Suppressor macrophage treated with lipopolysaccharide for 1 hour (primary cell): ENCODE measurements around the gene RCSD1.

Experiments
- DNase-seq, 3 donors: peaks; one replicate each; pipeline ENCODE4 v3.0.0-alpha.2; 2020 to 2022

The RCSD1 gene

DNA sequence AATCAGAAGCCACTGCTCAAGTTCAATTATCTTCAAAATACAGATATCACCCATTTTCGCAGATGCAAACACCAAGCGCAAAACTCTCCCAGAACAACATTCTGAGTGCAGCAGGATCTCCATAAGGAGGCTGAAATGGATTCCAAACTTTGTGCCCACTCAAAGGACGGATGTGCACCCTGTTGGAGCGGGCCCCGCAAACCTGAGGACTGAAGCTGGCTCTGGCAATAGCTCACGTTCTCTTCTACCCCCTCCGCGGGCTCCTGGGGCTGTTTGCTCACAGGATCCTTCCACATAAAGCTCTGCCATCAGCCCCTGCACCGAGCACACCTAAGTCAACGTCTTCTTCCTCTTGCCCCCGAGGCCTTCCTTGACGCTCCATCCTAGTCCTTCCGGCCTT, 11.7 kb upstream of the RCSD1 start:
- DNase-seq = no peak

DNA sequence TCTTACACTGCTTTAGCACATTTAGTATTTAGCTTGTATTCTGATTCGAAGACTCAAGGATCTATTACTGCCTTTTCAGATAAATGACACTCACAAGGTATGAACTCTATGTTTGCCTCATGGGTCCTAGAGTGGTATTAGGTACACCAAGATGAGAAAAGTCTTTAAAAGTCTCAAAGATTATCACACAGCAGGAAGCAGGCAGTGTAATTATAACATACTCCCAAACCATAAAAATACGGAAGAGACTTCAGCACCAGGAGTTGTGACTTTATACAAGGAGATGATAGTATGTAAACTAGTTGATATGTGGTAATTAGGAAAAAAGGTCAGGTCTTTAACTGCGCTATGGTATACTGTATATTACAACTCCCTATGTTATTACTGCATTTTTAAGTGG, 11.2 kb upstream of the RCSD1 start:
- peak in 1 of 3 donors; percentile 31 for DNase-seq

DNA sequence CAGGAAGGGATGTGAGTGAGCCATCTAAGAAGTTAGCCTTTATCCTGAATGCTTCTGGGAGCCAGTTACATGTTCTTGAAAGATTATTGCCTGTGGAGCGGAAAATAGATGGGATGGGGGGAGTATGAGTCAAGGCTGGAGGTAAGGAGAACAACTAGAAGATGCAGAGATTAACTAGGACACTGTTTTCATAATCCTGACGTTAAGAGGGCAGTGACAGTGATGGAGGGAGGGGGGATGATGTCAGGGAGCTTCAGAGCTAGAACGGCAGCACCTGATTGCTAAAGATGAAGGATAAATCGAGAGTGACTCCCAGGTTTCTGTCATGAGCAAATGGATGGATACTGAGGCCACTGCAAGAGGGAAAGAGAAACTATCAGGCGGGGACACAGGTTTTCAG, 10.0 kb upstream of the RCSD1 start:
- no peak for DNase-seq

DNA sequence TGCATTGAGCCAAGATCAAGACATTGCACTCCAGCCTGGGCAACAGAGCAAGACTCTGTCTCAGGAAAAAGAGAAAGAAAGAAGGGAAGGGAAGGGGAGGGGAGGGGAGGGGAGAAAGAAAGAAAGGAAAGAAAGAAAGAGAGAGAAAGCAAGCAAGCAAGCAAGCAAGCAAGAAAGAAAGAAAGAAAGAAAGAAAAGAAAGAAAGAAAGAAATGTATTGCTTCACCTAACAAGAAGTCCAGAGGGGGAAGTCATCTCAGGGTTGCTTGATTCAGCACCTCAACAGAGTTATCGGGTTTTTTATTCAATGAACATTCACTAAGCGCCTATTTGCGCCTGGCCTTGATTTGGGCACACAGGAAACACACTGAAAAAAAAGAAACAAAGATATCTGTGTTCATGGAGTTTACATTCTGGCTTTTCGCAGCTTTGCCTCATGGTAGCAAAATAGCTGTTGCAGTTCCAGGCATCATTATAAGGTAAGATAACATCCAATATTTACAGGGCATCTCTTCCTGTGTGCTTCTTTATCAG, 8.2 kb upstream of the RCSD1 start:
- no peak for DNase-seq

DNA sequence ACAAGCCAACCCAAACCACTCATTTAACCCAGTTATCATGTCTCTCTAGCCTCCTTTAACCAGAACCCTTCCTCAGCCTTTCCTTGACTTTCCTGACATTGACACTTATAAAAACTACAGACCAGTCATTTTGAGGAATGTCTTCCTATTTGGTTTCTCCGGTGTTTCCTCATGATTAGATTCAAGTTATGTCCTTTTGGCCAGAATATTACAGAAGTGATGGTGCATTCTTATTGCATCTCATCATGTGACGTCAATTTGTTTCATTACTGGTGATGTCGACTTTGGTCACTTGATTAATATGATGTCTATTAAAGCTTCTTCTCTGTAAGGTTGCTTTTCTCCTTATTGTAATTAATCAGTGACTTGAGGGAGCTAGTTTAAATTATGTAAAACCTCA, 6.1 kb upstream of the RCSD1 start:
- DNase-seq = peak; percentile 47 to 83 (median 73)

DNA sequence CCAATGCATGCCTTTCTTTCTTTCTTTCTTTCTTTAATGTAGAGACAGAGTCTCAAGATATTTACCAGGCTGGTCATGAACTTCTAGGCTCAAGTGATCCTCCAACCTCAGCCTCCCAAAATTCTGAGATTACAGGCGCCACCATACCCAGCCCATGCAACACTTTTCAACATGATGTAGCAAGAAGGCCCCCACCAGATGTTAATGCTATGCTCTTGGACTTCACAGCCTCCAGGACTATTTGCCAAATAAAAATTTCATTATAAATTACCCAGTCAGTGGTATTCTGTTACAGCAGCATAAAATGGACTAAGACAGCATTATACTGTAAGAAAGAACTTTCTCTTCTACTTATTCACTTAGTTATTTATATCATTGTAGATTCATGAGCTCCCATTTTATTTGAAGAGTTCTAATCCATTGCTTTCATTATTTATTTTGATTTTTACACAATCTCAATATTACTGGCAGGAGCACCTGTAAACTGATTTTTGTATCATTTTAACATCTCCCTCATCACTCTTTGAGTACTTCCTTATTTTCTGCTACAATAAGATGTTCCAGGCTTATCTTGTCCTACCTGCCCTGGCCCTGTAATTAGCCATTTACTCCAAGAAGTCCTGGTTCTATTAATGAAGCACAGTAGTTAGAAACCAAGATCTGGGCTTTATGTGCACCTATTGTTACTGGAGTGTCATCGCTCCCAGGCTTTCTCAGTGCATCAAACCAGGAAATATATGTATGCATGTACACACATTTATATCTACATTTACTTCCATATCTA, 4.8 kb upstream of the RCSD1 start:
- DNase-seq = no peak

DNA sequence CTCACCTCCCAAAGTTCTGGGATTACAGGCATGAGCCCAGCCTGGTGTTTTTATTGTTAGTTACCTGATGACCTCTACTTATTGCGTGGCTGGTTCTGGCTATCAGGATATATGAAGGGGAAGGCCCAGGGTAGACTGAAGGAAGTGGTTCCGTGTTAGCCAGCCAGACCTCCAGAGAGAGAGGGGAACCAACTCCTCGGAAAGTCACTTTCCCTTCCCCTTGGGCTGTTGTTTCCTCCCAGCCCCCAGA, 2.5 kb upstream of the RCSD1 start:
- DNase-seq = peak; percentile 77 to 79 (median 77)

DNA sequence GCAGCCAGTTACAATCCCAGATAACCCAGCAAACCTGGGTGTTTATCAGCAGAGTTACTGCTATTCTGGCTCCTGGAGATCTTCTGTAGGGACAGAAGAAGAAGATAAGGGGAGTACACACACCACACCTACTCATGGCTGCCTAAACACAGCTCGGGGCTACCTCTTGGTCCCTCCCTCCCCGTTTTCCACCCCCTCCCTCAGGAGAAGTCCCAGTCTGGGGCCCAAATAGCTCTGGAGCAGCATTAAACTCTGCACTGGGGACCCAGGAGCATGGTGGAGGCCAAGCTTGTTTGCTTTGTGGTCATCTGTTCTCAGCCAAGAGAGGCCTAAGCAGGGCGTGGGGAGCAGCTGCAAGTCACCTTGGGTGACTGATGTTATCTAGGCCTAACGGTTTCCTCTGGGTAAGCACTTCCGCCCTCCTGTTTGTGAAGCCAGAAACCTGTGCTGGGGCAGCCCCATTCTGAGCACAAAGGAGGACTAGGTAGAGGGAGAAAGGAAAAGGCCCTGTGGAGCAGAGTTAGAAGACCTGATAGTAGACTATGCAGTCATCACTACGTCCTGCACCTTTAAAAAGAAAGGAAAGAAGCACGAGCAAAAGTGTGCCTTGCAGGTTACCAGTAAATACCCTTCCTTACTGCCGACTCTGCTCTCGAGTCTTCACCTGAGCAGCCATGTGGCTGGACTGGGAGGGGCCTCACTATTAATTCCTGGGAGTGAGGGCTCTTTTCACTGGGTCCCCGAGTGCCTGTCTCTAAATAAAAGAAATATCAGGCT, 2.0 kb upstream of the RCSD1 start:
- no peak for DNase-seq

DNA sequence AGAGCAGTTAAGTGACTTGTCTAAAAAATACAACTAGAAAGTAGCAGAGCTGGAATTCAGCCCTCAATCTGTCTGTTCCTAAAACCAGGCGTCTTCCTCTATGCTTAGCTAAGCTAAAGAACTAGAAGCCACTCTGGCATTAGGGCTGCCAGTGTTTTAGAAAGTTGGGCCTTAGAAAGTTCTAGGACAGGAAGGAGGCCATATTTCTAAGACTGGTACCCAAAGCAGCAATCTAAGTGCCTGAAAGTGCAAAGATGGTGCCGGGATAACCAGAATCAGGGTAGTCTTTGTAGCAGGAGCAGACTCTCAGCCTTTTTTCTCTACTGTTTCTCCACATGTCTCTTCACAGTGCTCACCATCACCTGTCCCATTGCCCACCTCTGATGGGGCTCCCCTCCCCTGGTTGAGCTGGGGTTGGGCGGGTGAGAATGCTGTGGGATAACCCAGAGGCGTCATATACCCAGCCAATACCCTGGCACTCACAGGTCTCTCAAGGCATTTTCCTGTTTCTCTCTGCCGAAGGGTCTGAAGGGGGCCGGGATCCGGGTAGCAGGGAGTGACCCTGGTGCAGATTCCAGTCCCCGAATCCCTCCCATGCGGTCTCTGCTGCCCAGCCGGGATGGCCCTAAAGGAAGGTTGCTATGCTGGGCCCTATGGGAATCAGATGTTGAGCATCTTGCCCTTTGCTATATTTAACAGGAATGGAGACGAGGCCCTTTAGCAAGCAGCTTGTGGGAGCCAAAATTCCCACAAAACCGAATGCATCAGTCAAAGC, 1.1 kb upstream of the RCSD1 start:
- no peak for DNase-seq

DNA sequence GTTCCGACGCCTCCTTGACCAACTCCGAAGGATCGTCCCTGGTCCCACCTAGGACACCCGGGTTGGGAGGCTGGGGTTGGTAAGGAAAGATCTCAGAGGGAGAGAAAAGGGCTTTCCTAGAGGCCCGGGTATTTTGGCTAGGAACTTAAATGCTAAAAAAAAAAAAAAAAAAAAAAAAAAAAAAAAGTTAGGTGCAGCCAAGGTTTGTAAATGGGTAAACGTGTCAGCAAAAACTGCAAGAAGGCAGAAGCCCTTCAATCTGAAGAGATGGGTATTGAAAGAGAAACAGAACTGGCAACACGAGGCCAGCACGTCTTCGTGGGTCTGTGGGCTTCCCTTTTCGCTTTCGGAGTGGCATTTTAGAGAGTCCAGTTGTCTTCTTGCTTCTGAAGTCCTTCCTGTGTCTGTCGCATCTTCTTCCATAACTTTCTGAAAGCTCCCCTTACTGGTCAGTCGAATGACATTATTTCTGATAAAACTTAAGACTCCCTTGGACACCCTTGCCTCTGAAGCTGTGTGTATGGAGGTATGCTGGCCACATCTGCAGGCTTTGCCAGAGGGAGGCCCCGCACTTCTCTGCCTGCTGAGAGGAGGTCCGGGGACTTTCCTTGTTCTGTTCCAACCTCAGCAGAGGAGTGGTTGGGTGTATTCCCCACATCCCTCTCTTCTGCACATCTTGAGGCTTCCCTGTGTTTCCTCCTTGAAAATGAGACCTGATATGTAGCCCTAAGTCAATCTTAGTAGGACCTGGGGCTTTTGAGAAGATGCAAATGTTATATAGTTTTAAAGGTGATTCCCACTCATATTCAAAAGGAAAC, 745 bp downstream of the RCSD1 start:
- peak; percentile 72 to 81 (median 75) for DNase-seq

DNA sequence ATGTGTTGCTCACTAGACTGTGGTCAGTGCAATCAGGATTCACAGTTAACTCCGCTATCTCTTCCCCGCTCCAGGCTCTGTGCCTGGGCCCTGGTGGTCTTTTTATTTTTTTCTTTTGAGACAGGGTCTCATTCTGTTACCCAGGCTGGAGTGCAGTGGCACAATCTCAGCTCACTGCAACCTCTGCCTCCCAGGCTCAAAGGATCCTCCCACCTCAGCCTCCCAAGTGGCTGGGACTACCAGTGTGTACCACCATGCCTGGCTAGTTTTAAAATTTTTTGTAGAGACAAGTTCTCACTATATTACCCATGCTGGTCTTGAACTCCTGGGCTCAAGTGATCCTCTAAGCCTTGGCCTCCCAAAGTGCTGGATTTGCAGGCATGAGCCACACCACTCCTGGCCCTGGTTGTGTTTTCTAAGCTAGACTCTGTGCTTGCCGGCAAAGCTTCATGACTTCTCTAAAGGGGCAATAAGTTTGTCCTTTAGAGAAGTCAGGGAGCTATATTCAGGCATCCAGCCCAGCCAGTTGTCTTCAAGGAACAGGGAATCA, 1.4 kb downstream of the RCSD1 start:
- no peak for DNase-seq

DNA sequence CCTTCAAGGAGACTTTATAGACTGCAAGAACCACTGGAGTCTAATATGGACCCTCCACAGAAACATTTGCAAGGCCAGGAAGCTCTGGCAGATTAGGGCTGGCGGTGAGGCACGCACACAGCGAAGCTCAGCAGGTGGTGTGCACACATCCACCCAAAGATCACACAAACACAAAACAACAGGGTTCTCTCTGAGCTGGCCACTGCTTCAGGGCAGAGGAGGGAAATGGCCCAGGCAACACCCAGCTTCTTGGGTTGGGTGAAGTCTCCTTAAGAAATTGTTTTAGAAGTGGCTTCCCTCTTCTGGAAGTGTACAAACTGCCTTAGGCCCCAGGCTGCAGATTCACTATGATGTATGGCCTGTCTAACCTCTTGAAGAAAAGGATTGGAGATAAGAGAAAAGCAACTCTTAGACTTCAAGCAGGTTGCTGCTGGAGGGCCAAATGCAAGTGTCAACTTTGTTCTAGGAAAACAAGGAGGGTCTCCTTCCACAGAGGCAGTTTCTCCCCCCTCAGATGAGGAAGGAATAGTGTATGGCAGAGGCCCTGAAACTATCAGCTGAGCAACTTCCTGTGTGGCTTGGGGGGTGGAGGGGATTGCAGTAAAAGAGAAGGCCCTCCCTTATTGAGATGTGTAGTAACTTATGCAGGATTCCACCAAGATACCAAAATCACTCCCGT, 2.0 kb downstream of the RCSD1 start:
- peak in 2 of 3 donors; percentile 43 to 52 for DNase-seq

DNA sequence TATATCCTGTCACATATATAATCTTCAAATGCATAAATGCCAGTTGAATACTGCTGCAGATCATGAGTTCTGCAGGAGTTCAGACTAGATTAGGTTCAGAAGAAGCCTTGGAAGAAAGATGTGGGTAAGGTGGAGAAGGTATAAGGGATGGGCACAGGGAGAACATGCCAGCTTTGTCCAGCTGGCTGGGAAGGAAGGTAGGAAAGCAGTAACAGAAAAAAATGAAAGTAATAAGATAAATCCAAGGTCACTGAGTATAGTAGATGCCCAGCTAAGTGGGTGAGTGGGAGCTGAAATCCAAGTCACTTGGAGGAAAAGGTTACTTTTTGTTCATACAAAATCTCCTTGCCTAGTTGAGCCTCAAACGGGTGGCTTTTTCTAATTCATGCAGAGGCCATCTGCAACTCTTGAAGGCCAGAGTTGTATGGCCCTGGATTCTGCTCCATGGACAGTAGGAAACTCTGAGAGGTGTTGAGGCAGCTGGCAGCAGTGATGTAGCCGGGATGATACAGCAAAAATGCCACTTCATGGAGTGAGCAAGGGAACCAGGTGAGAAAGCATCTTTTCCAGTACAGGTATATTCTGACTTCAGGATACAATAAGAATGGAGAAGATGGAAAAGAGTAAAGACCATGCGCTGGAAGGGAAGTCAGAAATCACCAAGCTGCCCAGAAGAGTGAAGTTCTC, 3.4 kb downstream of the RCSD1 start:
- no peak for DNase-seq

DNA sequence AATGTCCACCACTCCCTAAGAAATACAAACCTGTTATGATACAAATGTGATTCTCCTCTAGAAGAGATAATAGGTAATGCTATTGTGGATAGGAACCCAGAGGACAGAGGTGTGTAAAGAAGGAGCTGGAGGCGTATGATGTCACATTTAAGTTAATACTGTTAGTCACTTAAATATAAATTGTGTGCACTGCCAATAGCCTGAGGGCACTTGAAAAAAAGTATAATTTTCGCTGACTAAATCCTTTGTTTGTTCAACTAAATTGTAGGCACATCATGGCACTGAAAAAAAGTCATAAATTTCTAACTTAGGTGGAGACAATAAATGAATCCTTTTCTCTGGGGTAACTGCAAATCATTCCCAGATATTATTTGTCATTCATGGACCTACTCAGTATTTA, 4.4 kb downstream of the RCSD1 start:
- no peak for DNase-seq

DNA sequence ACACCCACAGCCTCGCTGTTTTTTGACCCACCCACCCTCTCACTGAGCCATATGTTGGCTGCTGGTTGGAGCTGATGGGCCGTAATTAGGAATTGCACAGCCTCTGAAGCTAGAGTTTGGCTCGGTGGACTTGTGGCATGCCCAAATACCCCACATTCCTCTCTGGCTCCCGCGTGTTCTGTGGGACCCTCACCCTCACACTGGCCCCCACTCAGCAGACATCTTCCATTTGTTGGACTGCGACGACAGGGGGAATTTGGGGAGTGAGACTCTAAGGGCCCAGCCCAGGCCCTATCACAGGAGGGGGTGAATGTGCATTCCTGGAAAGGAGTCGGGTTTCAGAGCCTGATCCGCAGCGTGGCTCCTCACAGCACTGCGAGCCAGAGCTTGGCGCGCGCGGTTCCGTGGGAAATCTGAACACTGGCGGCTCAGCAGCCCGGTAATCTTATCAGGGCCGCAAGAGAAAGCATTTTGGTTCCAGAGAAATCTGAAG, 5.2 kb downstream of the RCSD1 start:
- DNase-seq = no peak

DNA sequence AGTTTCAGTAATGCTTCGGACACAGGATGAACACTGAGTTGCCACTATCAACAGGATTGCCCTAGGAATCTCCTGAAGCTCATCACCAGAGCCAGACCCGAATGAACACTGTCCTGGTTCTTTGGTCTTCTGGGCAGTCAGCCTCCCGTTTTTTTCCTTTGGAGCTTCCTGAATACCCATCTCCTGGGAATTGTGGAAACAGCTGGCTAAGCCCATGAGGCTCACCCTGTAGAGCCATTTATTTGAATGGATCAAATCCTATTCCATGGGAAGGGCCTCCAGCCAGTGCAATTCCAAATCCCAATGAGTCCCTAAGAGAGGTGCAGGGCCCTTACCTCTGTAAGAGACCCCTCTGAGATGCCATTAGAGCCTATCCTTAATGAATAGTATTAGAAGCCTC, 5.9 kb downstream of the RCSD1 start:
- DNase-seq = no peak

DNA sequence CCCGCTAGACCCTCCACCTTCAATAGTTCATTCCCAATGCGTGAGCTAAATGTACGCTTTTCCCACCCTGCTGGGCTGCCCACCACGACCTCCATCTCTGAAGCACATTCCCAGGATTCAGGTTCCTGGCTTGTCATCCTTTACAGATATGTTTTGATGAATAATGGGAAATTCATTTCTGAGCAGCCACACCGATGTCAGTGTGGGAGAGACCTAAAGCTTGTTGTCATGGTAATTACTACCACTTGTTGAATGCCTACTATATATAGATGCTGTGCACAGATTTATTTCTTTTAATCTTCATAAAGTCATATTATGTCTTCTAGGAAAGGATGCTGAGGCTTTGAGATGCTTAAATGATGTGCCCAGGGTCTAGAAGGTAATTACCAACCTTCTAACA, 8.0 kb downstream of the RCSD1 start:
- no peak for DNase-seq

DNA sequence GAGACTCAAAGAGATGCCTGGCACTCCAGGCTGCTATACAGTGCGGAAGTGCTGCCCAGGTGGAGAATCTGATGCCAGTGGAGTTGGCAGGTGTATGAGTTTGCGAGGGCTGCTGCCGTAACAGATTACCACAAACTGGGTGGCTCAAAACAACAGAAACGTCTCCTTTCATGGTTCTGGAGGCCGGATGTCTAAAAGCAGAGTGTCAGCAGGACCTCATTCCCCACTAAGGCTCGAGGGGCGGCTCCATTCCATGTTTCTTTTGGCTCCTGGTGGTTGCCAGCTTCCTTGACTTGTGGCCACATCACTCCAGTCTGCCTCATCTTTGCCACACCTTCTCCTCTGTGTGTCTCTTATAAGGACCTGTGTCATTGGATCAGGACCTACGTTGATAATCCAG, 10.0 kb downstream of the RCSD1 start:
- no peak for DNase-seq

DNA sequence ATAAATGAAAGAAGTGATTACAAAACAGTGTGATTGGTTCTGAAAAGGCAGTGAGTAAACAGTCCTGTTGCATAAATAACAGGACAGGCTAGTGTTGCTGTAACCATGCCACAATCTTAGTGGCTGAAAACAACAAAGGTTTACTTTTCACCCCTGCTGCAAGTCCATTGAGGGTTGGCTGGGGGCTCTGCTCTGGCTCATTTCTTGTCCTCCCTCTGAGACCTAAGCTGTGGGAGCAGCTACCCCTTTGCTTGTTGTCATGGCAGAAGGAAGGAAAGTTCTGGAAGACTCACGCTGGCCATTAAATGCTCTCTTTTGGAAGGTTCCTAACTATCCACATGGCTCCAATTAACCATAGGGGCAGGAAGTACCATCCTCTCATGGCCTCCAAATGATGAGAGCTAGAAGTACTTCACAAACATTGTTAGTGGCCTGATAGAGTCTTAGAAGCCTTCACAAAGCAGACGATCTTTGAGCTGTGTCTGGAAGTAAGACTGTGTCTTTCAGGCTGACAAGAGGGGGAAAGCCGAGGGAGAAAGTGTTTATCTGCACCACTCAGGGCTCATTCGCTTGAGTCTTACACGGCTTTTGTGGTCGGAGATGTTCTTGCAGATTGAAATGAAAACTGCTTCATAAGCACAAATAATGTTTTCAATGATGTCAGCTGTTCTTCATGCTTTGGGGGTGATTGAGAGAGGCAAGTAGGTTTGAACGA, 11.9 kb downstream of the RCSD1 start:
- DNase-seq = no peak

DNA sequence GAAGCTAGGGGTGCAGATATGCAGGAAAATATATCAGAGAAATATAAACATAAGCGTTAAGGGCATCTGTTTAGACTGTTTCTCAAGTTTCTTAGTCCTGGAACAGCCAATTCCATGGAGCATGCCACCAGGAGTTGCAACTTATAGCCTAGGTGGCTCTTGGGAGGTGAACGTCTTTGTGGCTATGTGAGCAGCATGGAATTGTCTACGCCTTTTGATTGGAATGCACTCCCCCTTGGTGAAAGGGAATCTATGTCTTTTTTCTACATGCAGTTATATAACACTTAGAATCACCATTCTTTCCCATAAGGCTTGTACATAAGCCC, 12.4 kb downstream of the RCSD1 start:
- DNase-seq = no peak

DNA sequence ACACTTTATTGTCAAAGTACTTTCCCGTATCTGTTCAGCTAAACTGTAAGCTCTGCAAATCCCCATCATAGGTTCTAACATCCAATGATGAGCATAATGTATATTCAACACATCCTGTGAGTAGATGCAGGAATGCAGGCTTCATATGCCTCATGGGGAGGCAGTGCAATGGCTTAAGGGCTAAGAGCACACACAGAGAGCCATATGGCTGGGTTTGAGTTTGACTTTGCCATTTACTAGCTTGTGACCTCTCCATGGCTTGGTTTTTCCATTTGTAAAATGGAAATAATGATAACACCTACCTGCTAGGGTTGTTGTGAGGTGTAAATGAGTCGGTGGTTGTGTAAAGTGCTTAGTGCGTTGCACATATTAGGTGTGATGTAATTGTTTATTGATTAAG, 13.4 kb downstream of the RCSD1 start:
- DNase-seq = no peak
